Activated T-cell treated with anti-CD3 and anti-CD28 coated beads, Interleukin-2, amount 50 U/mL, for 24 hours (primary cell): ENCODE data around the gene GRIN3A.
"Not testable (repeated sequence)": the region's sequence is repeated elsewhere in the genome, so short reads cannot be mapped to it uniquely, and the experiment has no call there.

ENCODE experiments used
- DNase-seq: peaks from one replicate; pipeline ENCODE4 v3.0.0-alpha.2; 2020
- H3K27ac Mint-ChIP-seq: 2 replicates; pipeline ENCODE4 v1.8.0; 2020; ENCODE audit warnings: mild to moderate bottlenecking, mixed read lengths
- H3K27me3 Mint-ChIP-seq: 2 replicates; pipeline ENCODE4 v1.8.0; 2020; ENCODE audit warnings: mixed read lengths
- H3K36me3 Mint-ChIP-seq: 2 replicates; pipeline ENCODE4 v1.8.0; 2020; ENCODE audit warnings: low read depth, mixed read lengths
- H3K4me1 Mint-ChIP-seq: 2 replicates; pipeline ENCODE4 v1.8.0; 2020; ENCODE audit warnings: low read depth, mixed read lengths
- H3K4me3 Mint-ChIP-seq: 2 replicates; pipeline ENCODE4 v1.8.0; 2020; ENCODE audit warnings: mild to moderate bottlenecking, moderate library complexity, mixed read lengths
- H3K9me3 Mint-ChIP-seq: 2 replicates; pipeline ENCODE4 v1.8.0; 2020; ENCODE audit warnings: mixed read lengths

GRIN3A gene

DNA sequence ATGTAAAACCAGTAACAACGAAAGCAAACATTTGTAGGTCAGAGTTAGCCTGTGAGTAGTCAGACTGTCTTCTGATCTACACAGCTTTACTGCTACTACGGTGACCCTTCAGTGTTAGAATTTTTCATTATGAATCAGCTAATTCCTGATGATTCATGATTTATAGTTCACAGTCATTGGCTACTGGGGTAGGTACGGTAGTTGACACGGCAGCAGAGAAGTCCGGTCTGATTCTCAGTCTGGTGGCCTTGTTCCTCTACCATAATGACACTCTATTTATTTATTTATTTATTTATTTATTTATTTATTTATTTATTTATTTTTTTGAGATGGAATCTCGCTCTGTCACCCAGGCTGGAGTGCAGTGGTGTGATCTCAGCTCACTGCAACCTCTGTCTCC is 148.4 kb downstream of the GRIN3A start:
- H3K4me3 Mint-ChIP-seq, H3K27me3 Mint-ChIP-seq, H3K9me3 Mint-ChIP-seq, DNase-seq, H3K36me3 Mint-ChIP-seq, H3K27ac Mint-ChIP-seq: not testable (repeated sequence)
- peaks cover 12% of the 10 kb centered on the region for H3K4me1 Mint-ChIP-seq

DNA sequence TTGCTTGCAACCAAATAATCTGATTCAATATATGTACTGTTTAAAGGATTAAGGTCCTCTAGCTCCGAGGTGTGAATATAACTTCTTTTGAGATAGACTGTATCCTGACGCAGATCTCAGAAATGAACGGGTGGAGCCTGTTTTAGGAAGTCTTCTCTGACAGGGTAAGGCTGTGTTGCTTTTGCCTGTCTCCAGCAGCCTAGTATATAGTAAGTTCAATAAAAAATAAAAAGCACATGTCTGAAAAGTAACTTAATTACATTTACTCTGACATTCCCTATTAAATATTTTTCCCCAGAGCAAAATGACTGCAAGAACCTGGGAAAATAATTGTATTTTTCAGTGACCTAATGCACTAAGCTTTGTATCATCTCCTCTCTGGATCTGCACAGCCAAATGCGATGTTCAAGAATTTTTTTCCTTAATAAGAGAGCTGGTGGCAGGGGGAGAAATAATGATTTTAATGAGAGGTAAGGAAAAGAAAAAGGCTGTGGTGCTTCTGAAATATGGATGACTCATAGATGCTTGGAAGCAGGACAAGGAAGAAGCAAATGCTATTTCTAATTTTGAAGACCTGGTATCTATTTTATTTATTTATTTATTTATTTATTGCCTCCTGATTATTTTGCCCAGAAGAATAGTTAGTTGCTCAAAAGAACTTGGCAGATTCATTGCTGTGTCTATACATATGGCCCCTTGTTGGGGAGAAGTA is 151.0 kb downstream of the GRIN3A start:
- H3K27ac Mint-ChIP-seq: no peak overlapping the region
- no peak for DNase-seq
- no peaks in the 10 kb centered on the region for H3K27me3 Mint-ChIP-seq
- H3K9me3 Mint-ChIP-seq: no peaks in the 10 kb centered on the region
- H3K4me3 Mint-ChIP-seq: no peak overlapping the region
- H3K36me3 Mint-ChIP-seq: no peaks in the 10 kb centered on the region
- H3K4me1 Mint-ChIP-seq: peaks cover 12% of the 10 kb centered on the region

DNA sequence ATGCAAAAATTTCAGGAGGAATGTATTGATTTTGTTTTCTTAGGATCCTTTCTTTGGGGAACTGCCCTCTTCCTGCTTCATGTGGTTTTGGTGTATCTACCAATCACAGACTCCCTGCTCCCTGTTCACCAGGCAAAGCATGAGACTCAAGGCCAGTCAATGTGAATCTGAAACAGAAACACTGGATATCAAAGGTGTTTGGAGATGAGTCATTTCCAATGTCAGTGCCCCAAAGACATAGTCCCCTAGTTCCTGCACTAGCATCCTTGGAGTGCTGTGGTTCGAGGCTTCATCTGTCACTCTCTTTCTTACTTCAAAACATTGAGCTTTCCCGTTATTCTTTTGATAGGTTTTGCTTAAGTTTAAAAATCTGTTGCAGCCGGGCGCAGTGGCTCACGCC is 151.8 kb downstream of the GRIN3A start:
- Mint-ChIP-seq H3K27ac (peak overlapping the region; percentile 55), H3K27me3 (no peaks in the 10 kb centered on the region), H3K4me1 (peaks cover 12% of the 10 kb centered on the region), H3K4me3 (no peak overlapping the region), H3K9me3 (no peaks in the 10 kb centered on the region), H3K36me3 (no peaks in the 10 kb centered on the region)
- DNase-seq: no peak

DNA sequence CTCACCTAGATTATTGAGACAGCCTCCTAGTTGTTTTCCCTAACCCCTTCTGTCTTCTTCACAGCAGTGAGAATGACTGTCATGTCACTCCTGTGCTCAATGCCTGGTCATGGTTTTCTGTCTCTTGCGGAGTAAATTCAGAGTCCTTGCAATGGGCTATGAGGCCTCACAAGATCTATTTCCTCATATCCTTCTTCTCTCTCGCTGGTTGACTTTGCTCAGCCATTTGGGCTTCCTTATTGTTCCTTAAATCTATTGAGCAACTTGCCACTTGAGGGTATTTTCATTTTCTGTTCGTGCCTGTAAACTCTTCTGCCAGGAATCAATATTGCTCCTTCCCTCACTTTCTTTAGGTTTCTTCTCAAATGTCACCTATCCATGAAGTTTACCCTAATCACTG is 152.7 kb downstream of the GRIN3A start:
- no peaks in the 10 kb centered on the region for H3K36me3 Mint-ChIP-seq
- H3K9me3 Mint-ChIP-seq: no peaks in the 10 kb centered on the region
- DNase-seq: no peak
- H3K27ac Mint-ChIP-seq: no peak overlapping the region
- H3K4me3 Mint-ChIP-seq: no peak overlapping the region
- H3K27me3 Mint-ChIP-seq: no peaks in the 10 kb centered on the region
- H3K4me1 Mint-ChIP-seq: peaks cover 12% of the 10 kb centered on the region

DNA sequence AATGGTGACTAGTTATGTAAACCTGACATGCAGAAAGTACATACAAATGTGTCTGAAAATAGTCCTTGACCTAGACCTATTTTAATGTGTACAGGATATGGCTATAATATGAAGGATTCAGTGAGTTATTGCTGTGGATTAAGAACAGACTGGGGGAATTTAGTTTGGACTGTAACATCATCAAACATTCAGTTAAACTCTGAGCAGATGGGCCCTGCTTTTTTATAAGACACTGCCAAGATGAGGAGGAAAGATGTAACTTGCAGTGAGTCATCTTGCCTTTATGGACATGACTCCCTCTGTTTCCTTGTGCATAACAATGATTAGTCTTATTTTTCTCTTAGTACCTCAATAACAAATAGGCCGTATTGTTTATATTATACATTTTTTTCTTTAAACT is 155.9 kb downstream of the GRIN3A start:
- no peak for DNase-seq
- Mint-ChIP-seq H3K4me1 (peaks cover 12% of the 10 kb centered on the region), H3K27me3 (no peaks in the 10 kb centered on the region), H3K9me3 (no peaks in the 10 kb centered on the region), H3K4me3 (no peak overlapping the region), H3K36me3 (no peaks in the 10 kb centered on the region), H3K27ac (no peak overlapping the region)

DNA sequence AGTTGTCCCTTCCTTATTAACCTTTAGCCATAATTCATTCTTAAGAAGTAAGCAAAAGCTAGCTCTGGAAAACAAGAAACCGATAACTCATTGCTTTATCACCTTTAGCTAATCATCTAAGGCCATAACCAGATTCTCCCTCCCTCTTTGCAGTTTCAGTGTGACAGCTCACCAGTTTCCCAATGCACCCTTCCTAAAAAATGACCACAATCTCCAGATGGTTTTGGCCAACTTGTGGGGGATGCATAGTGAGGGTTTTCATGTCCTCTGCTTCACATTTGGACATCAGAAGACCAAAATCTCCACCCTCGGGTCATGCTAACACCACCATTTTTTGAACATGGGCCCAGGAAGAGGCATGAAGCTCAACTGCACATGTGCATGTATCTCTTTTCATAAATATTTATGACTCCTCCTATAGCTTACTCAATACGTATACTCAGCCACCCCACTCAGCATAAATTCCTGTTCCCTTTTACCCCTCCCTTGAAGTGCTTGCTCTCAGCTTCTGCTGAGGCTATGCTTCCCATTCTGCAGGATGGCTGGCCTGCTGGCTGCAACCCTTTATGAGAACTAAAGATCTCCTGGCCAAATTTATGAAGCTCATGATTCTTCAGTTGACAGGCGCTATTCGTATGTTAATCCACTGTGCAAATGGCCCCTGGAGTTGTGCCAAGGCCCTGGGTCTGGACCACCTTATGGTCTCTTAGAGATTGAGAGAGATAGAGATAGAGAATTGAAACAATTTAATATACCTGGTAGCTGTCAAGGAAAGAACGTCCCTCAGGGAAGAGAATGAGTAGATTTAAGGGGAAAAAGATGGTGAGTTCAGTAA is 158.5 kb downstream of the GRIN3A start:
- no peak overlapping the region for H3K4me3 Mint-ChIP-seq
- H3K36me3 Mint-ChIP-seq: peaks cover 2% of the 10 kb centered on the region
- no peaks in the 10 kb centered on the region for H3K27me3 Mint-ChIP-seq
- no peaks in the 10 kb centered on the region for H3K9me3 Mint-ChIP-seq
- H3K4me1 Mint-ChIP-seq: peaks cover under 1% of the 10 kb centered on the region
- no peak overlapping the region for H3K27ac Mint-ChIP-seq
- DNase-seq: no peak

DNA sequence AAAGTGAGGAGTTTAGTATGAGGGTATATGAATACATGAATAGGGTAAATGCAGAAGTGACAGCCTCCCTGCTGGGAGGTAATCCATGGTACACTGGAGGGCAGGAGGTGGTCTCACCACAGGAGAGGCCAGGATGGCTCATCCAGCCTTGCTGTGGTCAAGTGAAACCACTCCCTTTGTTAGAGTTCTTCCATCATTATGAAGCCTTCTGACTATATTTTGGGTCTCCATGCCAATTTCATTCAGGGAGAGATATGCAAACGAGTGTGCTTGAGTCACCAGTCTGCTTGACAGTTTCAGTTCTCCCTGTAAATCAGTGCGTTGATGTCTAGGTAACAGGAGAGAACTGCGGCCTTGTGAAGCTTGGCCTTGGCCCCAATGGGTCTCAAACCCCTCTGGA is 160.1 kb downstream of the GRIN3A start:
- Mint-ChIP-seq H3K9me3 (no peaks in the 10 kb centered on the region), H3K27ac (no peak overlapping the region), H3K36me3 (peaks cover 8% of the 10 kb centered on the region), H3K4me1 (peaks cover 15% of the 10 kb centered on the region), H3K27me3 (no peaks in the 10 kb centered on the region), H3K4me3 (no peak overlapping the region)
- no peak for DNase-seq

DNA sequence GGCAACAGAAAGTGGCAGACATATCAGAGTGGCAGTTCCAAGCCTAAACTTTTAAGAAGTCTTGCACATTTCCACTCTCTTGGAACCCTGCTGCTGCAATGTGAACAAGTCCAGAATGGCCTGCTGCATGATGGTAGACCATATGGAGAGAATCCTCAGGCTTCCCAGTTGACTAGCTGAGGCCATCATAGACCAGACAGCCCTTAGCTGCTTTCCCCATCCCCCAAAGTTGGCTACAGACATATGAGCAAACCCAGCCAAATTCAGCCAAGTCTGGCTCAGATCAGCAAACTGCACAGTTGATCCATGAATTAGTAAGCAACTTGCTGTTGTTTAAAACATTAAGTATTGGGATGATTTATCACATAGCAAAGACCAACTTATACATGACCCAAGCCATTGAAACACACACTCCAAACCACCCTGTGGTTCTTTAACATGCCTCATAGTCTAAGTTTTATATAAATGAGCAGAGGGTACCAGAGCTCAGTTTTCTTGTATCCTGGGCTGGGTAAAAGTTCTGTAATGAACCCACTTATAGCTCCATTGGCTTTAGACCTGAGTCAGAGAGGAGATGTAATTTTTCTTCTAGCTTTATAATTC is 163.6 kb downstream of the GRIN3A start:
- DNase-seq: no peak
- H3K4me3 Mint-ChIP-seq: no peak overlapping the region
- no peak overlapping the region for H3K27ac Mint-ChIP-seq
- H3K27me3 Mint-ChIP-seq: no peaks in the 10 kb centered on the region
- H3K4me1 Mint-ChIP-seq: peaks cover 51% of the 10 kb centered on the region
- H3K9me3 Mint-ChIP-seq: no peaks in the 10 kb centered on the region
- H3K36me3 Mint-ChIP-seq: peaks cover 21% of the 10 kb centered on the region

DNA sequence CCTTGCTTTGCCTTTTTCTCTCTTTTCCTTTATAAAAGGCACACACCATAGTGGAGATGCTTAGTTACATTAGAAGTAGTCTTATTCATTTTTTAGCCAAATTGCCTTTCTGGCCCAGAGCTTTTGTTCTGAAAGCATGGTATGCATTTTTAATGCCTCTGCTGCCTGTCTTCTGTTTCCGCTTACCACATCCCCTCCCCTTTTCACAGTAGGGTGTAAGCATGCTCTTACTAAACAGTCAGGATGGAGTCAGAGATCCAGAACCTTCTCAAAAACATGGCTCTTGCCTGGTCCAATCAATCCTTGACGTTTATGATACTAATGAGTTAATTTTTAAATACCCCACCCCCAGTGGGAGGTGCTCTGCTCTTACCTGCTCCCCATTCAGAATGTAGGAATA is 166.1 kb downstream of the GRIN3A start:
- Mint-ChIP-seq H3K4me3 (no peak overlapping the region), H3K4me1 (peaks cover 74% of the 10 kb centered on the region), H3K27ac (peak overlapping the region; percentile 42), H3K27me3 (no peaks in the 10 kb centered on the region), H3K36me3 (peaks cover 44% of the 10 kb centered on the region), H3K9me3 (no peaks in the 10 kb centered on the region)
- DNase-seq: no peak

DNA sequence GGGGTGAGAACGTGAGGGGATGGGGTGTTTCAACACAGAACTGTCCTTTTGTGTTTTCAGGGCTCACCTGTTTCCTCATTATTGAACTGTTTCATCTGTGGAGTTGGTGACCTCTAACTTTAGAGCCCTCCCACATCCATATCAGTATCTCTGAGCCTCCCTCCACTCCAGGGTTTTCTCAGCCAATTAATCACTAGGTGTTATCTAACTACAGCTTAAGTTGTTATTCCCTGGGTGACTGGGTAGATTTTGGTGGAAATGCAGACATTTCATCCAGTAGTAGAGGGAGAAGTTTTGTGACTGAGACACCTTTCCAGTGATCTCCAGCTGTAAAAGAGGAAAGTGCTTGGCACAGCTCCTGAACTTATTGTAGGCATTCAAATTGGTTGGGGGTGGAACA is 167.3 kb downstream of the GRIN3A start:
- Mint-ChIP-seq H3K27ac (peak overlapping the region; percentile 47), H3K36me3 (peaks cover 54% of the 10 kb centered on the region), H3K27me3 (no peaks in the 10 kb centered on the region), H3K9me3 (no peaks in the 10 kb centered on the region), H3K4me1 (peaks cover 79% of the 10 kb centered on the region), H3K4me3 (no peak overlapping the region)
- DNase-seq: no peak

DNA sequence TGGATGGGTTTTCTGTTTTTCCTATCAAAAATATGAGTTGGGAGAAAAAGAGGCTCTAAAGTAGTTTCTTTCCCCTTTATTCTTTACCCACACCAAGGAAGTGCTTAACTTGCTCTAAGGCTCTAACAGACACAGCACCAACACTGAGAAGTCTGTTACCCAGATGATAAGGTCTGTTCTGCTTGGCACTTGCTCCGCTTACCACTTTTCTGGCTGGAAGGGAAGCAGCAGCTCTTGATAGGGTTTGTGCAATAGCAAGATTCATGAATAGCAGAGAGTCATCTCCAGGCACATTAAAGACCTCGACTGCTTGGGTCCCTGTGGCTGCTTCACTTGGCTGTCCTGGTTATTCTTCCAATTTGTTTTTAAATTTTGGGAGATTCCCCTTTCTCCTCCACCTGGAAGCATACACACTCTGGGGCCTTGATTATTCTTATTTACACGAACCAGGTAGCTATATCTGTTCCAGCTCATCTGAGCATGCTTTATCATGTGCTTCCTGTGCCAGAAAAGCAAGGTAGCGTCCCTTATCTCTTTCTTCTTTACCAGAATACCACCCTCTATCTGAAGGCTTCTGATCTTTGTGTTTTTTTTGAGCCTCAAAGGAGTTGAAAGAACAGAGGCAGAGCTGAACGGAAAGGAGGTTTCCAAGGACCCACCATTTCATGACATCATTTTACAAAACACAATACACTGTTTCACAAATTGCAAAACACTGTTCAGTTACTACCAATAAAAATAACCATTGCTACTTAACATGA is 168.5 kb downstream of the GRIN3A start:
- Mint-ChIP-seq H3K4me1 (peaks cover 78% of the 10 kb centered on the region), H3K4me3 (no peak overlapping the region), H3K27ac (peak overlapping the region; percentile 78)

DNA sequence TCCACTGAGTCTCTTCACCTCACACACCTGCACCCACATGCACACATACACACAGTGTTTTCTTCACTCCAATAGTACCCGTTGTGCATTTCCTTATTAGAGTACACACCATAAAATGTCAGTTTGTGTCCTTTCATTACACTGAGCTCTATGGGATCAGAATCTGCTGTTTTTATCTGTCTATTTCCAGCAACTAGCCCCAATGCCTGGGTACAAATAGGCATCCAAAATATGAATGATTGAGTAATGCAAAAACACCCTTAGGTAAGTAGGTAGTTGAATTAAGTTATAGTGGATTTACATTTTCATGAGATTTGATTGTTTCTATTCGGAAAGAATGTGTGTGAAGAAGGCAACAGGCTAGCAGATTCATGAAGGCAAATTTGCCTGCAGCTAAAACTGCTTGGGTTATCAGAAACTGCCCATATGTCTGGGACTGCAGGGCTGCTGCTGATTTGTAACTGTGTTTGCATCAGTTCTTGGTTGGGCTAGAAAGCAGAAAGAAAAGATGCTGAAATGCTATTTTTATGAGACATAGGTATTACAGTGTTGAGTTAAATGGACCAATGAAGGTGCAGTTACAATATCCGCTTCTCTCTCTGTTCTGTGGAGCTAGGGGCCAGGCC is 170.6 kb downstream of the GRIN3A start:
- no peaks in the 10 kb centered on the region for H3K9me3 Mint-ChIP-seq
- no peaks in the 10 kb centered on the region for H3K27me3 Mint-ChIP-seq
- peaks cover 76% of the 10 kb centered on the region for H3K36me3 Mint-ChIP-seq
- DNase-seq: no peak
- H3K4me1 Mint-ChIP-seq: peaks cover 58% of the 10 kb centered on the region
- H3K4me3 Mint-ChIP-seq: no peak overlapping the region
- no peak overlapping the region for H3K27ac Mint-ChIP-seq

More for the DNA sequence above, 168.5 kb downstream of the GRIN3A start:
- Mint-ChIP-seq H3K36me3 (peaks cover 64% of the 10 kb centered on the region), H3K9me3 (no peaks in the 10 kb centered on the region), H3K27me3 (no peaks in the 10 kb centered on the region)
- no peak for DNase-seq

DNA sequence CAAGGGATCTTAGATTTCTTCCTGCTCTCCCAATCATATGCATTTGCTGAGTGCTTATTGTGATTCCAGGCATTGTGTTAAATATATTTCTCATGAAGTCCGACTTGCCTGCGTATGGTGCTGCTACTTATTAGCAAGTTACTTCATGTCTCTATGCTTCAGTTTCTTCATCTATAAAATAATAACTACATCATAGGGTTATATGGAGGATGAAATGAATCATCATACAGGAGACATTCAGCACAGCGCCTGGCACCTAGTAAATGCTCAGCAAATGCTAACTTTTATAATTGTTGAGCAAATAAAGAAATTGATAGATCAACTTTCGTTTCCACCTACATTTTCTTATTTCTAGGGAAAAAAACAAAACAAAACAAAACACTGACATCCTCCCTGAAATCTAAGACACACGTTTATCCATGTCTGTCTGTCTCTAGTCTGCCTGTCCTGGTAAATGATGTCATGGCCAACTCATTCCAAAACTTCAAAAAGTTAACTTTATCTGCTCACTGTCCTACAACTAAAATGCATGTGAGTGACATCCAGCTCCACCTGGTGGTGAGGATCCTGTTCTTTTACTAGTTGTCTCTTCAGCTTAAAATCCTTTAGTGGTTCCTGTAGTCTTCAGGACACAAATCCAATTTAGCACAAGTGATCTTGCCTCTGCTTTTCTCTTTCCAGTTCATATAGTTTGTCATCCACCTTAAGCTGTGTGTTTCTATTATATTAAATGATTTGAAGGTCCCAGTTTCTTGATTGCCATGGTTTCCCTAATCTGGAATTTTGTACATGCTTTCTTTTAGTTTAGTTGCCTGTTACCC is 171.3 kb downstream of the GRIN3A start:
- H3K27me3 Mint-ChIP-seq: no peaks in the 10 kb centered on the region
- H3K27ac Mint-ChIP-seq: no peak overlapping the region
- H3K36me3 Mint-ChIP-seq: peaks cover 81% of the 10 kb centered on the region
- H3K9me3 Mint-ChIP-seq: no peaks in the 10 kb centered on the region
- no peak for DNase-seq
- H3K4me1 Mint-ChIP-seq: peaks cover 52% of the 10 kb centered on the region
- H3K4me3 Mint-ChIP-seq: no peak overlapping the region
